ENCODE results near the gene LIF. TPM values are rescaled to one million over a fixed set of nuclear protein-coding genes. Genes with fewer than 3 reads are reported as not detected.

The LIF gene
- polyA plus RNA-seq, 2 of the 4 experiments (the other 2 are of a cell fraction): 40.7 to 54.5 TPM

DNA sequence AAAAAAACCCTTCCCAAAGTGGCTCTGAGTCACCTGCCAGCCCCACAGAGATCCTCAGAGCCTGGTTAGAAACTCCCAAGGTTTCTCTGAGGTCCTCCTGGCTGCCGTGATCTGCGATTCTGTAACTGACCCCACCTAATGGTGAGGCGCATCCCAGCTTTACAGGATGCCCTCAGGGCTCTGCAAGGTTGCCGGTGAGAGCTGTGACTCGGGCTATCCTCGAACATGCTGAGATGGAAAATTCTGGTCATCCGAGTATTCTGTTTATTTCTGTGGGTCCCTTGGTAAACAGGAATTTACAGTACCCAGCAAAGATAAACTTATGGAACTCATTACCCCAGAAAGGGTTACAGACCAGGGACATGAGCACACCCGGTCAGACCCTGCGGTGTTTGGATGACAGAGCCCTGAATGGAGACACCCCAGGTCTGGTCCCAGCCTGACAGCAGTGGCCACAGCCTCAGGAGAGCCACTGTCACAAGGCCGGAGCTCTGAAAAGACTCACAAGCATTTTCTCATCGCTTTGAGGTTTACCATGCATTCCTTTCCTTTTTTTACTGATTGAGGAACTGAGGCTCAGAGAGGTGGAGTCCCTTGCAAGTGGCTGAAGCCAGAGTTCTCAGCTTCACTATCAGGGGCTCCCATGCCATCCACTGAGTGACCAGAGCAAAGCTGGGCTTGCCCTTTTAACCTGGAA lies 22.2 kb downstream of the LIF start:
- 0 out of 5 replicates have a peak, but pooled peaks have one; percentile 12 to 17 for TF ChIP-seq RAD21 (conservative IDR thresholded peaks at IDR 0.05 in 1 of 2, IDR thresholded peaks at IDR 0.05 in 1 of 2)
- 0 out of 2 replicates have a peak, but pooled peaks have one; percentile 26 for TF ChIP-seq HOXA7 (CRISPR knock-in tag; IDR thresholded peaks at IDR 0.05)
- peak; percentile 57 to 59; a peak in 2 of 5 replicates for TF ChIP-seq EP300 (IDR thresholded peaks at IDR 0.05)
- peak; percentile 17; the same call in 1 of the 2 replicates for TF ChIP-seq FOSL2 (IDR thresholded peaks at IDR 0.05)
- peak; percentile 87 for TF ChIP-seq FOSL2 (CRISPR knock-in tag; IDR thresholded peaks at IDR 0.05)
- TF ChIP-seq, protein P1, sequence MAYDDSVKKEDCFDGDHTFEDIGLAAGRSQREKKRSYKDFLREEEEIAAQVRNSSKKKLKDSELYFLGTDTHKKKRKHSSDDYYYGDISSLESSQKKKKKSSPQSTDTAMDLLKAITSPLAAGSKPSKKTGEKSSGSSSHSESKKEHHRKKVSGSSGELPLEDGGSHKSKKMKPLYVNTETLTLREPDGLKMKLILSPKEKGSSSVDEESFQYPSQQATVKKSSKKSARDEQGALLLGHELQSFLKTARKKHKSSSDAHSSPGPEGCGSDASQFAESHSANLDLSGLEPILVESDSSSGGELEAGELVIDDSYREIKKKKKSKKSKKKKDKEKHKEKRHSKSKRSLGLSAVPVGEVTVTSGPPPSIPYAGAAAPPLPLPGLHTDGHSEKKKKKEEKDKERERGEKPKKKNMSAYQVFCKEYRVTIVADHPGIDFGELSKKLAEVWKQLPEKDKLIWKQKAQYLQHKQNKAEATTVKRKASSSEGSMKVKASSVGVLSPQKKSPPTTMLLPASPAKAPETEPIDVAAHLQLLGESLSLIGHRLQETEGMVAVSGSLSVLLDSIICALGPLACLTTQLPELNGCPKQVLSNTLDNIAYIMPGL (CRISPR knock-in tag; IDR thresholded peaks at IDR 0.05; ENCODE audit: borderline replicate concordance): no peak
- no peak; a peak in 1 of 4 replicates for TF ChIP-seq CEBPB (IDR thresholded peaks at IDR 0.05)
- TF ChIP-seq JUN (IDR thresholded peaks at IDR 0.05): peak in 1 of 2 experiments; percentile 57; a peak in 1 of 5 replicates
- no peak for TF ChIP-seq MYC (IDR thresholded peaks at IDR 0.05; ENCODE audit: borderline replicate concordance, low read length)
- peak; percentile 28 for TF ChIP-seq CHD2 (IDR thresholded peaks at IDR 0.05; ENCODE audit: low read length, partially characterized antibody)
- TF ChIP-seq, protein P2, sequence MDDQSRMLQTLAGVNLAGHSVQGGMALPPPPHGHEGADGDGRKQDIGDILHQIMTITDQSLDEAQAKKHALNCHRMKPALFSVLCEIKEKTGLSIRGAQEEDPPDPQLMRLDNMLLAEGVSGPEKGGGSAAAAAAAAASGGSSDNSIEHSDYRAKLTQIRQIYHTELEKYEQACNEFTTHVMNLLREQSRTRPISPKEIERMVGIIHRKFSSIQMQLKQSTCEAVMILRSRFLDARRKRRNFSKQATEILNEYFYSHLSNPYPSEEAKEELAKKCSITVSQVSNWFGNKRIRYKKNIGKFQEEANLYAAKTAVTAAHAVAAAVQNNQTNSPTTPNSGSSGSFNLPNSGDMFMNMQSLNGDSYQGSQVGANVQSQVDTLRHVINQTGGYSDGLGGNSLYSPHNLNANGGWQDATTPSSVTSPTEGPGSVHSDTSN (IDR thresholded peaks at IDR 0.05): no peak
- no peak for TF ChIP-seq BHLHE40 (IDR thresholded peaks at IDR 0.05; ENCODE audit: low read depth, low read length)
- TF ChIP-seq, protein P3, sequence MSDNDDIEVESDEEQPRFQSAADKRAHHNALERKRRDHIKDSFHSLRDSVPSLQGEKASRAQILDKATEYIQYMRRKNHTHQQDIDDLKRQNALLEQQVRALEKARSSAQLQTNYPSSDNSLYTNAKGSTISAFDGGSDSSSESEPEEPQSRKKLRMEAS (IDR thresholded peaks at IDR 0.05): peak; percentile 56; the same call in 1 of the 2 replicates
- TF ChIP-seq PHF8 (IDR thresholded peaks at IDR 0.05; ENCODE audit: borderline replicate concordance, low read depth): no peak
- TF ChIP-seq, protein P4, sequence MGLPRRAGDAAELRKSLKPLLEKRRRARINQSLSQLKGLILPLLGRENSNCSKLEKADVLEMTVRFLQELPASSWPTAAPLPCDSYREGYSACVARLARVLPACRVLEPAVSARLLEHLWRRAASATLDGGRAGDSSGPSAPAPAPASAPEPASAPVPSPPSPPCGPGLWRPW (IDR thresholded peaks at IDR 0.05): no peak
- 0 out of 2 replicates have a peak, but pooled peaks have one; percentile 45 for TF ChIP-seq GATA3 (IDR thresholded peaks at IDR 0.05; ENCODE audit: borderline replicate concordance)
- peak; percentile 36; the same call in 1 of the 2 replicates for TF ChIP-seq EHF (CRISPR knock-in tag; IDR thresholded peaks at IDR 0.05)
- TF ChIP-seq, protein P5, sequence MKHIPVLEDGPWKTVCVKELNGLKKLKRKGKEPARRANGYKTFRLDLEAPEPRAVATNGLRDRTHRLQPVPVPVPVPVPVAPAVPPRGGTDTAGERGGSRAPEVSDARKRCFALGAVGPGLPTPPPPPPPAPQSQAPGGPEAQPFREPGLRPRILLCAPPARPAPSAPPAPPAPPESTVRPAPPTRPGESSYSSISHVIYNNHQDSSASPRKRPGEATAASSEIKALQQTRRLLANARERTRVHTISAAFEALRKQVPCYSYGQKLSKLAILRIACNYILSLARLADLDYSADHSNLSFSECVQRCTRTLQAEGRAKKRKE (CRISPR knock-in tag; IDR thresholded peaks at IDR 0.05; ENCODE audit: low read depth): peak; percentile 10; the same call in 1 of the 2 replicates
- TF ChIP-seq SMC3 (IDR thresholded peaks at IDR 0.05): no peak
- TF ChIP-seq MAFK (IDR thresholded peaks at IDR 0.05; ENCODE audit: partially characterized antibody): peak; percentile 82
- TF ChIP-seq HOXB13 (CRISPR knock-in tag; IDR thresholded peaks at IDR 0.05; ENCODE audit: low read depth): peak; percentile 44; the same call in 1 of the 2 replicates
- peaks cover 3% of the 10 kb centered on the region; the same call in 1 of the 3 replicates for H3K9me3 ChIP-seq
- H3K4me2 ChIP-seq: peak overlapping the region; percentile 43
- ChIA-PET POLR2A (interaction anchor here (0.8 to 1.3 kb wide), 2 partner anchors 11 to 12 kb away, joined by 5 to 7 read pairs; no protein-coding TSS in a partner anchor), CTCF (interaction anchor here (0.7 to 2.6 kb wide), 7 partner anchors 9 to 714 kb away, joined by 3 to 15 read pairs (median 5); no protein-coding TSS in a partner anchor)
- FAIRE-seq (peak; percentile 36), ATAC-seq (peak; percentile 81), DNase-seq (ENCODE audit: low read depth in 1 of 2, low spot score in 1 of 2) (peak; percentile 85 to 94)
- H3K27ac ChIP-seq: peak overlapping the region; percentile 95 to 100
- H3K4me1 ChIP-seq: peaks cover 76% of the 10 kb centered on the region
- no peak overlapping the region for H3K4me3 ChIP-seq
- 3% methylated on average over 9 of the region's 11 CpGs for WGBS (ENCODE audit: missing lambda C conversion rate)

DNA sequence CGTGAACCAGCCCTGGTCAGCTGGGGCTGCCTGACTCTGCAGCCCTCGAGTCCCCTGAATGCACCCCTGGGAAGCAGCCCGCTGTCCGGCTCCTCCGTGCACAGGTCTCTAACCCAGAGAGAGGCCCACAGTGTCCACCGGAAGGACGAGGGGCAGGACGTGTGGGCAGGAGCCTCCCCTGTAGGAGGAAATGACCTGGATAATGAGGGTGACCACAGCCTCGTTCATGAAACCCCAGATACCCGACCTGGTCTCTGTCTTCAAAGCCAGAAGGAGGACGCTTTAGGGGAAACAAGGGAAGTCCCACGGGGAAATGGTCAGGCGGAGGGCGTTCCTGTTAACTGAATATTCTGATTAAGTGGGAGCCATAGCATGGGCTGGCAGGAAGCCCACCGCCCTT lies 23.3 kb downstream of the LIF start:
- DNase-seq (ENCODE audit: low read depth in 1 of 2, low spot score in 1 of 2): no peak
- no peak overlapping the region for H3K4me3 ChIP-seq
- TF ChIP-seq GATA3 (IDR thresholded peaks at IDR 0.05; ENCODE audit: borderline replicate concordance): no peak
- TF ChIP-seq FOSB (CRISPR knock-in tag; IDR thresholded peaks at IDR 0.05): no peak
- no peak for TF ChIP-seq EP300 (IDR thresholded peaks at IDR 0.05)
- no peak for TF ChIP-seq KDM5A (IDR thresholded peaks at IDR 0.05)
- 0 out of 2 replicates have a peak, but pooled peaks have one; percentile 58 for TF ChIP-seq HOXB13 (CRISPR knock-in tag; IDR thresholded peaks at IDR 0.05; ENCODE audit: low read depth)
- POLR2A ChIA-PET: no interaction called here
- 87% methylated on average over 14 of the region's 15 CpGs for WGBS (ENCODE audit: missing lambda C conversion rate)
- CTCF ChIA-PET: interaction anchor here (0.9 to 2.6 kb wide), 4 partner anchors 10 to 32 kb away, joined by 3 to 15 read pairs (median 6); no protein-coding TSS in a partner anchor
- H3K27ac ChIP-seq: peak overlapping the region; percentile 95 to 100
- ATAC-seq: no peak
- peaks cover 69% of the 10 kb centered on the region for H3K4me1 ChIP-seq
- H3K9me3 ChIP-seq: peaks cover 3% of the 10 kb centered on the region; the same call in 1 of the 3 replicates
- FAIRE-seq: no peak
- H3K4me2 ChIP-seq: no peak overlapping the region; the same call in 2 of the 3 replicates

Measured in A549 (cell line).